Small intestine (tissue), 7 donors: ENCODE measurements around the gene DBX1. TPM values are rescaled to one million over a fixed set of nuclear protein-coding genes. Genes with fewer than 3 reads are reported as not detected.
"Not testable (repeated sequence)": the region's sequence is repeated elsewhere in the genome, so short reads cannot be mapped to it uniquely, and the experiment has no call there.

ENCODE experiments used
- DNase-seq, 2 donors: peaks; one replicate each; pipeline versions ENCODE4 v3.0.0 to v3.0.0-alpha.2; 2013
- FAIRE-seq: peaks from 2 replicates; lab custom pipeline; 2012; peaks lifted over from hg19 to GRCh38; lab: Jason Lieb, UNC
- H3K27ac ChIP-seq, 3 donors: one replicate each; pipeline ENCODE4 v1.5.1; 2013; ENCODE audit warnings: low read length in 2 of 3, mild to moderate bottlenecking in 2 of 3, control low read depth in 1 of 3, inconsistent platforms in 1 of 3, low read depth in 1 of 3, moderate library complexity in 1 of 3
- H3K27me3 ChIP-seq, 3 donors: one replicate each; pipeline ENCODE4 v1.6.1; 2013; ENCODE audit warnings: low read length in 3 of 3, inconsistent platforms in 1 of 3; ENCODE audit not compliant: control insufficient read depth in 3 of 3, insufficient read depth in 3 of 3
- H3K36me3 ChIP-seq, 3 donors: one replicate each; pipeline ENCODE4 v1.6.1; 2013; ENCODE audit warnings: low read length in 3 of 3, inconsistent platforms in 1 of 3, low read depth in 1 of 3, mild to moderate bottlenecking in 1 of 3, moderate library complexity in 1 of 3; ENCODE audit not compliant: control insufficient read depth in 3 of 3, insufficient read depth in 2 of 3
- H3K4me1 ChIP-seq, 3 donors: one replicate each; pipeline ENCODE4 v1.6.1; 2013; ENCODE audit warnings: low read length in 2 of 3, inconsistent platforms in 1 of 3, low read depth in 1 of 3, mild to moderate bottlenecking in 1 of 3, moderate library complexity in 1 of 3; ENCODE audit not compliant: control insufficient read depth in 3 of 3, insufficient read depth in 2 of 3
- H3K4me3 ChIP-seq, 3 donors: one replicate each; pipeline ENCODE4 v1.5.1; 2013; ENCODE audit warnings: low read length in 3 of 3, control low read depth in 1 of 3, inconsistent platforms in 1 of 3, low read depth in 1 of 3, mild to moderate bottlenecking in 1 of 3, moderate library complexity in 1 of 3
- H3K9me3 ChIP-seq, 2 donors: one replicate each; pipeline ENCODE4 v1.6.1; 2013; ENCODE audit warnings: low read depth in 1 of 2, low read length in 1 of 2; ENCODE audit not compliant: control insufficient read depth in 2 of 2, insufficient read depth in 1 of 2
- WGBS, 3 donors: extraction: QIAGEN DNeasy Blood & Tissue Kit; methylation state at CpG; one replicate each; pipeline ENCODE4 v1.1.7; 2013; 5-methylcytosine and 5-hydroxymethylcytosine counted together
- polyA plus RNA-seq, 4 donors: library from polyadenylated mRNA; stranded (reverse) in 3 of 4; unstranded in 1 of 4; fragments of 200-250 nt in 3 of 4; fragments of 120-200 nt in 1 of 4; gene quantifications; one replicate each; pipeline versions ENCODE4 v1.2.1 to v1.2.3, GENCODE V29; 2013
- donor health status: healthy with polysubstance abuse.
- donor health status: control.
- donor health status: control.
- donor health status: Bipolar disorder and iron deficiency.
- donor health status: healthy.

DBX1 gene
- polyA plus RNA-seq, 4 donors: not detected

DNA sequence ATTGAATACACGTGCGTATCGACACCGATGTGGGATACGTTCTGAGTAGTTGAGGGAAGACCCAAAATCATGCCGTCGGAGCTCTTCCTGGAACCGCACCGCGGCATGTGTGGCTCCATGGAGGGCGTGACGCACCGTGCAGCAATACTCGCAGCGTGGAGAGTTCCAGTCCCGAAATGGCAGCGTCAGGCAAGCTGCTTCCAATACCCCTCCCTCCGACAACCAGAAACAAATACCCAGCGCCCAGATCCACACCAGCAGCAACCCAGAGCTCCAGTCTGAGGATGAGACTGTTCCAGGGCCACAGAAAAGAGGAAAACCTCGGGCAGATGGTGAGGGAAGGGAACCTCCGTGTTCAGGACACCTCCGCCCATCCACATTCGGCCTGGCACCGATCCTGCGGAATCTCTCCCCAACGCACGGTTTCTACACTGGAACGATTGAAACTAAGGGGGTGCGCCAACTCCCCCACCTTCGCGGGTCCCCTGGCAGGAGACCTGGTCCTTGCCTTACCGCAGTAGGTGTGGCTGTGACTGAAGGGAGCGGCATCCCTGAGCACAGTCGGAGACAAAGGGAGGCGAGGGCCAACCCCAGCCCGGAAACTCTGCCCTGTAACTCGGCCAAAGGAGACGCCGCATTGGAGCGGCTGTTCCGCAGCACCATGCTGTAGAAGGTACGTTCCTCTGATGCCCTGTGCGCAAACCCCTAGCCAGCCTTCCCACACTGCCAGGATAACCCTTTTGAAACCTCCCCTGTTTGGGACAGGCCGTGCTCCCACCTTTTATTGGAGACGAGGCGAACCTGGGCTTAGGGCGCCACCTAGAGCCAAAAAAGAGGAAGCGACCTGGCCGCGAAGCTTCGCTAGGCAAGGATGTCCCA lies 28.2 kb downstream of the DBX1 start:
- Histone ChIP-seq H3K4me3 (peak overlapping the region in 2 of 3 donors; percentile 27 to 51), H3K36me3 (no peaks in the 10 kb centered on the region), H3K4me1 (peaks cover 0 to 29% (median 0%) of the 10 kb centered on the region in 3 donors), H3K9me3 (no peaks in the 10 kb centered on the region), H3K27me3 (peaks cover 0 to 10% (median 0%) of the 10 kb centered on the region in 3 donors), H3K27ac (no peak overlapping the region)
- DNase-seq (peak; percentile 57 to 81), FAIRE-seq (no peak)
- 18 to 30% (median 23%) methylated on average over 51 of the region's 51 CpGs for WGBS, 3 donors

DNA sequence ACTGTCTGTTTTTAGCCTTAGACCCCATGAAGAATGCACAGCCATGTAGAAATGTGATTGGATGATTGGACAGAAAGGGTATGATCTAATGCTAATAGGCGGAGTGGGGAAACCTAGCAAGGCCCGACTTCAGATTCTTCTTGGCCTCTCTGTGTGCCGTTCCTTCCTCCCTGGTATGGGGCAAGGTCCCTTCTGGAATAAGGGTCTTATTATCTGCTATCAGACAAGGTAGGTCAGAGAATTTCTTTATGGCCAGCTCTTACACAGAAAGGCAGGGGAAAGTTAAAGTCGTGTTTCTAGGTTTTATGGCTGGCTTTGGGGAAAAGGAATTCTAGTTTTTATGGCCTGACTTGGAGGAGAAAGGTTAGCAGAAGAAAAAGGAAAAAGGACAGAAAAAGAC lies 30.6 kb downstream of the DBX1 start:
- DNase-seq (peak in 1 of 2 donors; percentile 65), FAIRE-seq (no peak)
- Histone ChIP-seq H3K27ac (no peak overlapping the region), H3K9me3 (no peaks in the 10 kb centered on the region), H3K4me1 (peaks cover 0 to 29% (median 0%) of the 10 kb centered on the region in 3 donors), H3K4me3 (no peak overlapping the region), H3K27me3 (peaks cover 0 to 6% (median 0%) of the 10 kb centered on the region in 3 donors), H3K36me3 (no peaks in the 10 kb centered on the region)
- 30 to 62% (median 41%) methylated on average over 4 of the region's 4 CpGs for WGBS, 3 donors

DNA sequence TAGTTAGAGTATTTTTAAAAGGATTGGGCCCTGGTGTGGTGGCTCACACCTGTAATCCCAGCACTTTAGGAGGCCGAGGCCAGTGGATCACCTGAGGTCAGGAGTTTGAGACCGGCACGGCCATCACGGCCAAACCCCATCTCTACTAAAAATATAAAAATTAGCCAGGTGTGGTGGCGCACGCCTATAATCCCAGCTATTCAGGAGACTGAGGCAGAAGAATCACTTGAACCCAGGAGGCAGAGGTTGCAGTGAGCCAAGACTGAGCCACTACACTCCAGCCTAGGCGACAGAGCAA lies 31.8 kb downstream of the DBX1 start:
- not testable (repeated sequence) for H3K9me3 ChIP-seq, H3K36me3 ChIP-seq, H3K27me3 ChIP-seq, H3K27ac ChIP-seq, H3K4me3 ChIP-seq, FAIRE-seq, DNase-seq
- WGBS, 3 donors: 81 to 85% (median 85%) methylated on average over 7 of the region's 7 CpGs
- peaks cover 0 to 29% (median 0%) of the 10 kb centered on the region in 3 donors for H3K4me1 ChIP-seq

DNA sequence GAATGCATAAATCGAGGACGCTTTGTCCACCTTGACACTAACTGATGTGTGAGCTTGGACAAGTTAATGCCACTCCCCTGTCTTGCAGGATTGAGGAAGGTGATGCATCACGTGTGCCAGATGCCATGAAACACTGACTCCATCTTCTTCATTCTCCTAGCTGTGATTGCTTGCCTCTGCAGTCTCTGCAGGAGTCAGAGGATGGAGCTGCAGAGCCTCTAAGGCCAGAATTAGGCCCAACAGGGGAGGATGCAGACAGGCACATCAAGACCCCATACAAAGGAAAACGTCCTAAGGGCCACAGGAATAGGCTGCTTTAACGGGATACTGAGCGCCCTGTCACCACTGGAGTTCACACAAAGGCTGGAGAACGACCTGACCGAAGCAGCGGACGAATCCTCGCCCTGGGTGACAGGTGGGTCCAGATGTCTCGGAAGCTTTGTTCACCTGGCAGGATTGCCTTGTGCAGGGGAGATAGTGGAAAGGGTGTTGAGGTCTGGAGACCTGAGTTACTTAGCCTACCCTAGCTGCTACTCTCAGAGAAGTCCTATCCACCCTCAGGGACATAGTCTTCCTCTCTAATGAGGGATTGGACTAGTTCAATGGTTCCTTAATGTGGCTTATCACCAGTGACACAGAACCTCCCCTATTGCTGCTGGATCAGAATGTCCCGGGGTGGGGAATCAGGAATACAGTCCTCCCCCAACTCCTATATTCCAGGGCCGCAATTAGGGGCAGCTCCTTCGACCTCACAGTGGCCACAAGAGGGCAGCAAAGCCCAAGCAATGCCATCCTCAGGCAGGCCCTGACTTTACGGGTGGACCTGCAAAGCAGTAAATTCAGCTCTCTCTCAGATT lies 32.4 kb downstream of the DBX1 start:
- 55 to 64% (median 58%) methylated on average over 16 of the region's 16 CpGs for WGBS, 3 donors
- Histone ChIP-seq H3K9me3 (no peaks in the 10 kb centered on the region), H3K4me3 (no peak overlapping the region), H3K27ac (no peak overlapping the region), H3K4me1 (peaks cover 0 to 29% (median 0%) of the 10 kb centered on the region in 3 donors), H3K27me3 (peaks cover 0 to 6% (median 0%) of the 10 kb centered on the region in 3 donors), H3K36me3 (no peaks in the 10 kb centered on the region)
- FAIRE-seq (no peak), DNase-seq (peak; percentile 67 to 86)

DNA sequence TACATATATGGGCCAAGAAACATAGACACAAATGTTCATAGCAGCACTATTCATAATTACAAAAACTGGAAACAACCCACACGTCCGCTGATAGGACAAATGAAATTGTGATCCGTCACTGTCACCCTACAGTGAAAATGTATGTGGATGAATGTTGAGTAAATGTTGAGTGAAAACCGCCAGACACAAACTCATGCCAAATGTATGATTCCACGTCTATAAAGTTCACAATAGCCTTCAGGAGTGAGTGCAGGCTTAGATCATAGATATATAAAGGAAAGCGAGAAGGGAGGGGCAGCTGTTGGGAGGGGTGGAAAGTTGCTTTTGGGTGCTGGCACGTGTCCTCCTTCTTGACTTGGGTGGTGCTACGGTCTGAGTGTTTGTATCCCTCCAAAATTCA lies 33.6 kb downstream of the DBX1 start:
- WGBS, 3 donors: 72 to 82% (median 74%) methylated on average over 8 of the region's 8 CpGs
- Histone ChIP-seq H3K4me3 (no peak overlapping the region), H3K9me3 (no peaks in the 10 kb centered on the region), H3K27ac (no peak overlapping the region), H3K27me3 (peaks cover 0 to 1% (median 0%) of the 10 kb centered on the region in 3 donors), H3K4me1 (peaks cover 0 to 24% (median 0%) of the 10 kb centered on the region in 3 donors), H3K36me3 (no peaks in the 10 kb centered on the region)
- FAIRE-seq: no peak
- no peak for DNase-seq

DNA sequence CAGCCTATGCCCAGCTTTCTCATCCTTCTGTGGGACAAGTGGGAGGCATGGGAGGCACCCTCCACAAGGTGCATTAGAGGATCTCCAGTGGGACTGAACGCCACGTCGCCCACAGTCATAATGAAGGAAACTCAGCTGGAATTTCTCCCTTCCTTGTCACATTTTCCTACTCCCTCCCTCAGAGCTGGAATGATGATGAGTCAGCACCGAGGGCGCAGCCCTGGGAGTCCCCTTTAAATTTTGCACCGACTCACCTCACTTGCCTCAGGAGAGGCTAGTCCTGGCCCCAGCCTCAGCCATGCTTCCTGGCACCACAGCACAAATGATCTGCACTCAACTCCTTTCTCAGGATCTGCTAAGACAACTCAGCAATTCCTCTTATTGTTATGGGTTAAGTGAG lies 34.3 kb downstream of the DBX1 start:
- no peak for FAIRE-seq
- no peak overlapping the region for H3K27ac ChIP-seq
- H3K36me3 ChIP-seq: no peaks in the 10 kb centered on the region
- H3K27me3 ChIP-seq: no peaks in the 10 kb centered on the region
- WGBS, 3 donors: 67 to 85% (median 79%) methylated on average over 6 of the region's 6 CpGs
- peaks cover 0 to 21% (median 0%) of the 10 kb centered on the region in 3 donors for H3K4me1 ChIP-seq
- H3K9me3 ChIP-seq: no peaks in the 10 kb centered on the region
- no peak for DNase-seq
- H3K4me3 ChIP-seq: no peak overlapping the region

DNA sequence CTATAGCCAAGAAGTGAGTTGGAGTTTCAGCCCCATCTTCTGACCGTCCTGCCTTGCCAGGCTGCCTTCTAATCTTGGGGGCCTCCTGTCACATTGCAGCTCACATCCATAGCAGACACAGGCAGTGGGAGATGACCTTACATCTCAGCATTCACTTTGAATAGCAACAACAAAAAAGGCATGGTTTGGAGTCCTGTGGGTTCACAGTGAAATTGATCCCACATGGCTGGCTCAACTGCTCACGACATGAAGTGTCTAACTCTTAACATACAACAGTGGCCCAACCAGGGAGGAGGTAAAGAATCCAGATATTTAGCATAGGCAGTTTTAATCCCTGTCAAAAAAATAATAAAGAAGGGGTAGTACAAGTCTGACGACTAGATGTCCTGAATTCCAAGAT lies 38.1 kb downstream of the DBX1 start:
- no peaks in the 10 kb centered on the region for H3K4me1 ChIP-seq
- no peaks in the 10 kb centered on the region for H3K27me3 ChIP-seq
- FAIRE-seq (no peak), DNase-seq (no peak)
- no peak overlapping the region for H3K27ac ChIP-seq
- H3K36me3 ChIP-seq: peaks cover 0 to 8% (median 2%) of the 10 kb centered on the region in 3 donors
- WGBS, 3 donors: 72 to 81% (median 79%) methylated on average over 3 of the region's 3 CpGs
- H3K9me3 ChIP-seq: no peaks in the 10 kb centered on the region
- H3K4me3 ChIP-seq: no peak overlapping the region

DNA sequence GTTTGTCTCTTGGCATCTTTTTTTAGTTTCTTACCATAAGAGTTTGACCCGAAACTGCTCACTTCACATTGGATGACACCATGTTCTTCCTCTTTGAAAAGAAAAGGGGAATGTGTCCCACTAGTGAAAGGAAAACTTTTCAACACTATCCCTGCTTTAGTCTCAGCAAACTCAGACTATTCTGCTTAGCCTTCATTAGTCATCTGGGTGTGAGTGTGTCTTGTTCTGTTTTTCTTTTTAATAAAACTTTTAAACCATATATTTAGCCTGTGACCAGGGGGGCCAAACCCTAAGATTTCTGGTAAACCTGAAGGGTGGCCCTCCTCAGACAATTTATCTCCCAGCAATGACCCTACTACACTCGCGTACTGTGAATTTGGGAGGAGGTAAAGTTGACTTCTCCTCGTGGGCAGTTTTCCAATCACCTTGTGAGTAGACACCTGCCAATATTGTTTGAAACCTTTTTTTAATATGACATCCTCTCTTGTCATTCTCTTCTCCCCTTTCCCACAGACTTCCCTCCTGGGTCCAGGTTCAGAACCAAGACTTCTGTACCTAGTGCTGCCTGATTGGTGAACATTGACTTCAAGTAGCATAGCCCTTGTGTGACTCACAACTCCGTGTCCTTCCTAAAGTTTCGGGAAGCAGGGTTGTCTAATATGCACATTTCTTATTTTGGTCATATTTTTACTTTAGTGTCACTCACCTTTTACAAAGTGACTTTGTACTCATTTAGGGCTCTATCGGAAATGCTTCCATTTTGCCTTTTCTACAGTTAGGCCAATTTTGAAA lies 39.9 kb downstream of the DBX1 start:
- peaks cover 0 to 8% (median 2%) of the 10 kb centered on the region in 3 donors for H3K36me3 ChIP-seq
- FAIRE-seq: no peak
- WGBS, 3 donors: 85 to 93% (median 92%) methylated on average over 7 of the region's 7 CpGs

More for the DNA sequence above, 39.9 kb downstream of the DBX1 start:
- Histone ChIP-seq H3K27ac (no peak overlapping the region), H3K9me3 (no peaks in the 10 kb centered on the region), H3K27me3 (no peaks in the 10 kb centered on the region), H3K4me3 (no peak overlapping the region), H3K4me1 (no peaks in the 10 kb centered on the region)
- no peak for DNase-seq
